Daoy (cell line): ENCODE results near the gene GAK. TPM values are rescaled to one million over a fixed set of nuclear protein-coding genes. Genes with fewer than 3 reads are reported as not detected.

Experiments used
- DNase-seq: peaks from one replicate; pipeline ENCODE4 v3.0.0-alpha.2; 2015; ENCODE audit warnings: low read depth
- total RNA-seq: library from RNA; depleted of rRNA; stranded (reverse); fragments of >200 nt; shearing (Covaris generic); gene quantifications from 2 replicates; pipeline ENCODE4 v1.2.3, GENCODE V29; 2014

GAK gene
- total RNA-seq, 1 experiment from 2014 or later: 71.9 TPM

DNA sequence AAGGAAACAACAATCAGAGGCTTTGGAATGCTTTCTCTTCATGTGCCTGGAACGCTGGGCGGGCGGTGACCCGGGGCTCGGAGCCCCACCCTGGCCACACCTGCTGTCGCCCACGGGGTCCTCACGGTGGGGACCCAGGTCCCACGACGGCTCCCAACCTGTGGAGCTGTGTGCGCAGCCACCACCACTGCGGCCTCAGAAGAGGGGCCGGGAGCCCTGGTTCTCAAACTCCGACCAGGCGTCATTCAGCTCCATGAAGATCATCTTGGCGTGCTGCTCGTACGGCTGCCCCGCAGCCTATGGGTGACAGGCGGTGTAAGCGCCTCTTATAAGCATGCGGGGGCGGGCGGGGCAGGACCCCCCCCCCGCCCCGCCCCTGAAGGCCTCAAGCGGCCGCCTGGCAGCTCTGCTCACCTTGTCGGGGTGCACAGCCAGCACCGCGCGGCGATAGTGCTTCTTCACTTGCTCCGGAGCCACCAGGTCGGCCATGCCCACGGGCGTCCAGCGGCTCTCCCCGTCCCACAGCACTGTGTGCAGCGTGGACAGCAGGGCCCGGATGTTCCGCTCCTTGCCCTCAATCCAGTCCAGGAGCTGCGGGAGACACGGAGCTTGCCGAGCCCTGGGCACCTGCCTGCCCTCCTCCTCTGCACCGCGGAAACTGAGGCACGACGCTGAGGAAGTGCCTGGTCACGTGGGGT is 82.5 kb downstream of the GAK start:
- no peak for DNase-seq

DNA sequence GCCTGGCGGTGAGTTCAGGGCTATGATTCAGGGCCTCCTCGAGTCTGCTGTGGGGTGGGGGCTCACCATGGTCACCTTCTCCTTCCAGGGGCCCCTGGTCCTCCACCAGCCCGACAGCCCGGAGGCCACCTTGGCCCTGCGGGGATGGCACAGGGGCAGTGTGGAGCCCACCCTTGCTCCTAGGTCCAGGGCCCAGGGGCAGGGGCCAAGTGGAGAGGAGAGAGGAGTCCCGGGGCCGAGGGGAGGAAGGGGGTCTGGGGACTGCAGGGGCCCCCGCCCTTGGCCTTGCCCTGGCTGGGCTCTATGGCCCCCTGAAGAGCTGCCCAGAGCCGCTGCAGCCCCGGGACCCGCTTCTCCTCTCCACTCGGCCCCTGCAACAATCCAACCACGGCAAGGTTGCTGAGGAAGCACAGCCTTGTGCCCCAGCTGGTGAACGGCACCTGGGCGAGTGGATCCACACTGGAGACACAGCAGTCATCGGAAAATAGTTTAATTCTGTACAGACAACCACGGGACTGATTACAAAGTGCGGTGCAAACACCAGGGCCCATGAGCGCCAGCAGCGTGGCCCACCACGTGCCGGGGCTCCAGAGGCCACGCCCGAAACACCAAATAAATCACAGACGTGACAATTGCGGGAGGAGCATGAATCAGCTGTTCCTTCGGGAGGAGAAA is 83.2 kb downstream of the GAK start:
- no peak for DNase-seq

DNA sequence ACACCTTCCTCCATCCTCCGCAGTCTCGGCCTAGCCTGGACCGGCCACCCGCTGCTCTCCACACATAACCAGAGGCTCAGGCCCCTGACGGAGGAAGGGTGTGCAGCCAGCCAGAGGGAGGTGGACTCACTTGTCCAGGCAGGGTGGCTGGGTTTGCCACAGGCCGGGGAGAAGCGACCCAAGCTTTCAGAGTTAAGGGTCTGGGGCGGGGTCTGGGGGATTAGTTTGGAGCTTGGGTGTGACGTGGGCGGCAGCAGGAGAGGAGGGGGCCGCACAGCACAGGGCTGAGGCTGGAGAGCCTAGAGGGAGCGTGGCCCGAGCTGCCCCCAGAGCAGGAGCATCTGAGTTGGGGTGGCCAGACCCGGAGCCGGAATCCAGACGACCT is 83.8 kb downstream of the GAK start:
- no peak for DNase-seq

DNA sequence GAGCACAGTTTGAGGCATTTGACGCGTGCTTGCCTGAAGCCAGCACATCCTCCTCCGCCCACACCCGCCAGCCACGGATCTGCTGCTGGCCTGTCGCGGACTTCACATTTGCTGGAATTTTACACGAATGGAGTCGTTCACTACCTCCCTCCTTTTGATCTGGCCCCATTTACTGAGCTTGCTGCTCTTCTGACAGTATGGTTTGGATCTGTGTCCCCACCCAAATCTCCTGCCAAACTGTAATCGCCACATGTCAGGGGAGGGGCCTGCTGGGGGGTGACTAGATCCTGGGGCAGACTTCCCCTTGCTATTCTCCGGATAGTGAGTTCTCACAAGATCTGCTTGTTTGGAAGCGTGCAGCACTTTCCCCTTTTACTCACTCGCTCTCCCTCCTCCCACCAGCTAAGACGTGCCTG is 86.3 kb downstream of the GAK start:
- no peak for DNase-seq

DNA sequence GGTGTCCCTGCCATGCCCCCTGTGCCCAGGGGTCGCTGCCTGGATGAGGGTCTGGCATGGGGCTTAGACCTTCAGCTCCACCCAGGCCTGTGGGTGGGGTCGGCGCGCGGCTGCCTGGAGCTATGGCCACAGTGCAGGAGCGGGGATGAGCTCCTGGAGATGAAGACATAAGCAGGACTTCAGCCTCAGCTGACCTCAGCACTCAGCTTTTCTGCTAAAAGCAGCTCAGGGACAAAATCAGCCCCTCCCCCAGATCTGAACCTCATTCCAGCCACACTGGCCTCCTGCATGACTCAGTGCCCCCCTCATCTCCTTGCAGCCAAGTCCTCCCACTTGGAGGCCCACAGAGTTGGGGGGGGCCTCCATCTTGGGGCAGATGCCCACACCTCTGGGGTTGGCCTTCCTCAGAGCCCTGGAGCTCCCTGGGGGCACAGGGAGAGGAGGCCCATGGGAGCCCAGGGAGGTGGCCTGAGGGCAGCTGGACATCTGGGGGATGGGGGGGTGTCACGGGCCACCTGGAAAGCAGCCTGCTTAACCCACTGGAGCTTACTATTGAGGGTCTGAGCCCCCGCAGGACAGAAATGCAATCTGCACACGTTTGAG is 86.8 kb downstream of the GAK start:
- DNase-seq: no peak

DNA sequence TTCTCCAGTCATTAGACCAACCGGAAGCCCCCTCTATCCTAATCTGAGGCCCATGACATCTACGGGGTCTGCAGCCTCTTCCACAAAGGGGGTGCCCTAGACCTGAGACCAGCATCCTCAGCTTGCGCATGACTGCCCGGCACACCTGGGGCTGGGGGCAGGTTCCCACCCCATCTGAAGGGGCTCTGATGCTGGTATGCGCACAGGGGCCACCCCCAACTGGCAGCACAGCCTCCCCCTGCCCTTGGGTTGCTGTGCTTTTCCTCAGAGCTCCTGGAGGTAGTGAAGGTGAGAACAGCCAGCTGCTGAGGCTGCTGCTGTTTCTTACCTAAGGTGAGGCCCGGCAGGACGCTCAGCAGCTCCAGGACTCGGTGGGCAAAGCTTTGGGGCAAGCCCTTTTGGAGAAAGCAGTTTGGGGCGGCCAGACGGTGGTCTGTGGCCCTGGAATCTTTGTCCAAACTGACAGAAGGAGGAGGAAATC is 87.3 kb downstream of the GAK start:
- no peak for DNase-seq

DNA sequence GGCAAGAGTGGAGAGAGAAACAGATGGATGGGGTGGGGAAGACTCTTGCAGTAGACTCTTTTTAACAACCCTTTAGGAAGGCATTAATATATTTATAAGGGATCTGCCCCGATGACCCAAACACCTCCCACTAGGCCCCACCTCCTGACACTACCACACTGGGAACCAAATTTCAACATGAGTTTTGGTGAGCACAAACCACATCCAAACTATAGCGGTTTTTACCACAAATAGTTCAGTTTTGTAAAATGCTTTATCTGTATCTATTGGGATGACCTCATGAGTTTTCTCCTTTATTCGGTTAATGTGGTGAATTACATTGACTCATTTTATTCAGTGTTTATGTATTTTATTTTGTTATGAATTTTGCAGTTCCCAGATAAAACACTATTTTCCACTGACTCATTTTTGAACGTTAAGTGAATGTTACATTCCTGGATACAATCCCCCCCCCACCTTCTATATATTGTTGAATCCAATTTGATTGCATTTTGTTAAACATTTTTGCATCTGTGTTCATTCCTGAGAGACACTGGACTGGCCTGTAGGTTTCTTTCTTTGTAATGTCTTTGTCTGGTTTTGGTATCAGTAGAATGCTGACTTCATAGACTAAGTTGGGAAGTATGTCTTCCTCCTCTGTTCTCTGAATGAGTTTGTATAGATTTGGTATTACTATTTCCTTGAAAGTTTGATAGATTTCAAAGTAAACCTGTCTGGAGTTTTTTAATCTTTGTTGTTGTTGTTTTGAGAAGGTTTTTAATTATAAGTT is 92.3 kb downstream of the GAK start:
- no peak for DNase-seq

DNA sequence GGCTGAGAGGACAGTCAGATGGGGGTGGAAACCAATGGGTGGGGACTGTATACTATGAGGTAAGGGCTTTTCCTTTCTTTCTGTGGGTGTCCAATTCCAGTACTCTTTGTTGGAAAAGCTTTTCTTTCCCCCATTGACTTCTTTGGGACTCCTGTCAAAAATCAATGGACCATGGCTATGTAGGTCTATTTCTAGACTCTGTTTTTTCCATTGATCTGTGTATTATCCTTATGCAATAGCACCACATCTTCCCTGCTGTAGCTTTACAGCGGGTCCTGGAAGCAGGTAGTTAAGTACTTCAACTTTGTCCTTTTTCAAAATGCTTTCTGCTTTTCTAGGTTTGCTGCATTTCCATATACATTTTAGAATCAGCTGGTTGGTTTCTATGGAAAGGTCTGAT is 94.3 kb downstream of the GAK start:
- no peak for DNase-seq

DNA sequence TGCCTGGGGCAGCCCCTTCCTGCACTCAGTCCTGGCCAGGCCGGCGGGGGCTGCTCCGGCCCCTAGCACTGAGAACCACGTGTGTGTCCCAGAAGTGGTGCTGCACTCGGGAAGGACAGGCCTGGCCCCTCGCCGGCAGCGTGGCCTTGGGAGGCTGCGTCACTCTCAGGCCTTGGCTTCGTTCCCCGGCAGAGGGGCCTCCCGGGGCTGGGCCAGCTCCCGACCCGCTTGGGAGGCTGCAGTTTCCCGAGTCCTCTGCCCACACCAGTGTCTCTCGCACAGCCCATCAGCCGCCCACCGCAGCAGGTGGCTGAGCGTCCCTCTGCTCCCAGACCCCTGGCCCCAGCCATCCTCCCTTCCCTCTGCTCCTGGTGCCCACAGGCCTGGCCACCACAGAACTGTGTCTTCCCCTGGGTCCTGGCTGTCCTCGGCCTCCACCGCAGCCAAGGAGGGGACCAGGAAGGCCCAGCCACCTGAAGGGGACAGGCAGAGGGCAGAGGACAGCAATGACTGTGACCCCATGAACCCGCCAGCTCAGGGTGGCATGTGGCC is 95.3 kb downstream of the GAK start:
- DNase-seq: no peak

DNA sequence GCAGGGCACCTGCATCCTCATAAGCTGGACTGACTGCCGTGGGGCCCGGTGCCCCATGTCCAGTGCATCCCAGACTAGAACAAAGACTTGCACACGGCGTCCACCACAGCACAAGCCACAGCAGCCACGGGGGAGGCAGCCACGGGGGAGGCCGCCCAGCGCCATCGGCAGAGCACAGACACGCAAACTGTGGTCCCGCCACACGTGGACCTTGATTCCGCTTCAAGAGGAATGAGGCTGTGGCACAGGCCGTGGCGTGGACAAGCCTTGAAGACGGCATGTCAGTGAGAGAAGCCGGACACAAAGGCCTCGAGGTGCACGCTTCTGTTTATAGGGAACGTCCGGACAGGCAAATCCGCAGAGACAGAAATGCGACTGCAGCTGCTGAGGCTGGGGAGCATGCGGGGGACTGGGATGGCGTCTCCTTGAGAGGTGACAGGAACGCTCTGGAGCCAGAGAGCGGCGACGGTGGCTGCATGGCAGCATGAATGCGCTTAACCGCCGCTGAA is 96.1 kb downstream of the GAK start:
- no peak for DNase-seq

DNA sequence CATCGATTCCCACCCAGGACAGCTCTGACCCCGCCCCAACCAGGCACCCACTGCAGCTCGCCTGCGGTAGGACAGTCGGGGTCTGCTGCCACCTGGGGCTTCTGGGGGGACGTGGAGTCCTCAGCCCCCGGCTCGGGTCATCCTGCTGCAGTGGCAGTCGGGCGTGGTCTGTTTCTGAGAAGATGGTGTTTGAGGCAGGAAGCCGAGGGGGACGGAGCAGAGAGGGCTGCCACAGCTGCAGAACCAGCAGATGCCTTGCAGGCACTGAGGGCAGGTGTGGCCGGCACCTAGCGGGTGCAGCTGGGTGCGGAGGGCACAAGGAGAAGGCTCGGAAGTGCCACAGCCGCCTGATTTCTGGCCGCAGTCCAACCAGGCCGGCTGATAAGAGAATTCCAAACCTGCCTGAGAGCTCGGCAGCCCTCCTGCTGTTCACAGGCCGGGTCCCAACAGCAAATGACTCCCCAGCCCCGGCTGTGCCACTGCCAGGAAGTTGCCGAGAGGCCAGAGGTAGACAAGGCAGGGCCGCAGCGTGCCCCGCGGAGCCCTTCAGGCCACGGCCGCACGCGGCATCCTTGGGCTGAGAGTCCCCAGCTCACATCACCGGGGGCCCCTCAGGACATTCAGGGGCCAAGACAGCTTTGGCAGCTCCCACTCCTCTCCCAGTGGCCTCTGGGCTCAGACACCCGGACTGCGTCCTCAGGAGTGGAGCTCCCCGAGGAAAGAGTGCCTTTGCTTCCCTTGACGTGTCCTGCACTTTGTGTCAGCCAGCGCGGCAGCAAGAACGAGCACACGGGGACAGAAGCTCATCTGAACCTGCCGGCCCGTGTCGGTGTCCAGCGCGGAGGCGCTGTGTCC is 96.7 kb downstream of the GAK start:
- DNase-seq: no peak

DNA sequence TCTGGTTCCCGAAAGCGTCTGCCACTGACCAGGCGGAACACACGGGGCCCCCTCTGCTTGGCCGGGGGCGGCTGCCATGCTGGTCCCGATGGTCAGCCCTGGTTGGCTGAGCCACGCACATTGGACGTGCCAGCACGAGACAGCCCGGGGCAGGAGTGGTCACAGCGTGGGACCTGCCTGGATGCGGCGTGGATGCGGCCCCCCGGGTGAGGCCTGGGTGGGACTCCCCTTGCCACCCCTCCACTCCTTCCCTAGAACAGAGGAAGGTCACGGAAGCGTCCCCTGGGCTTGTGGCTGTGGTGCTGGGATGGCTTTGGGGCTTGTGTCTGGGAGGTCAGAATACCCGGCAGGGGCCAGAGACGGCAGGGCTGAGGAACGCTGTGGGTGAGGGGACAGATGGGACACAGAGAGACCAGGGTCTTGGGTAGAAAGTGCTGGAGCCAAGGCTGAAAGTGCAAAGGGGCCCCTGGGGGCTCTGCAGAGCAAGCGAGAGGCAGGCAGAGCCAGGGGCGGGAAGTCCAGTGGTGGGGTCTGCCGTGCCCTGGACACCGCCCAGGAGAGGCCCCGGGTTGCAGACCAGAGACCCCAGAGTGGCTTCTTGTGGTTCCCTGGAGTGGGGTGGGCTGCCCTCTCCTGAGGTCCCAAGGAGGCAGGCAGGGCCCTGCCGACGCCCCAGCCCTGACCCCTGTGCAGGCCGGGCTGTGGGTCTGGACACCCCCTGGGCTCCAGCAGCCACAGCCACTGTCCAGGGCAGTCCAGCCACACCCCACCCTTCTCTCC is 97.6 kb downstream of the GAK start:
- DNase-seq: no peak

DNA sequence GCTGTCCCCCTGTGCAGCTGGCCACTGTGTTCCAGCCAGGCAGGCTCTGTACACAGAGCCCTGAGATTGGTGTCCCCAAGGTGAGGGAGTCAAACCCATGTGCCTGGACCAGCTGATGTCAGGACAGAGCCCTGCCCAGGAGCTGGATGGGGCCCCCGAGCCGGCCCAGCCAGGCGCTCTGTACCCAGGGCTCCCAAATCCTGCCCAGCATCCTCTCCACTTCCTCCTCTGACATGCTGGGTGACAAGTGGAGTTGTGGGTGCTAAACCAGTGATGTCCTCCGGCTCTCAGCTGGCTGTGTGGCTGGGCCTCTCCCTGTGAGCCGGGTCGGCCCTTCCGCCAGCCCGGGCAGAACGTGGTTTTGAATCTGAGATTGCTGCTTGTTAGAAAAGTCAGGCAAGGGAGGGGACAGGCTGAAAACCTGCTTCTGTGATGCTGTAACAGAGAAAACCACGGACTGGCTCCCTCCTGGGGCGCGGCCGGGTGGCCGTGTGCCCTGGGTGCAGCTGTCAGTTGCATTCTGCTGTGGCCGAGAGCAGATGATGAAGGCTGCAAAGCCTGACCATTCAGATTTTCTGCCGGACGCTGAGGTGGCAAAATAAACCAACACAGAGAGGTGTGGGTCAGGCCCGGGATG is 98.3 kb downstream of the GAK start:
- DNase-seq: no peak

DNA sequence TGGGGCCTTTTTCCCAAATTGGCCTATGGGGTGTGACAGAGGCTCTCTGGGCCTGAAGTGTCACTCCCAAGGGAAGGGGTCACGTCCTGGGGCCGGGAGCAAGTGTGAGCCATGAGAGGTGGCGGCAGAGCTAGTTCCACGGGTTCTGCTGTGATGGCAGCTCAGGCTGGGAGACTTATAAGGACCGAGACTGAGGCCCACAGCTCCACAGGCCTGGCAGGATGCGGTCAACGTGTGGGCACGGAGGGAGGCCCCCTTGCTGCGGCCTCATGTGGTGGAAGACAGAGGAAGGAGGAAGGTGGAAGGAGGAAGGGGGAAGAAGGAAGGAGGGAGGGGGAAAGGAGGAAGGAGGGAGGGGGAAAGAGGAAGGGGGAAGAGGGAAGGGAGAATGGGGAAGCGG is 99.0 kb downstream of the GAK start:
- no peak for DNase-seq

DNA sequence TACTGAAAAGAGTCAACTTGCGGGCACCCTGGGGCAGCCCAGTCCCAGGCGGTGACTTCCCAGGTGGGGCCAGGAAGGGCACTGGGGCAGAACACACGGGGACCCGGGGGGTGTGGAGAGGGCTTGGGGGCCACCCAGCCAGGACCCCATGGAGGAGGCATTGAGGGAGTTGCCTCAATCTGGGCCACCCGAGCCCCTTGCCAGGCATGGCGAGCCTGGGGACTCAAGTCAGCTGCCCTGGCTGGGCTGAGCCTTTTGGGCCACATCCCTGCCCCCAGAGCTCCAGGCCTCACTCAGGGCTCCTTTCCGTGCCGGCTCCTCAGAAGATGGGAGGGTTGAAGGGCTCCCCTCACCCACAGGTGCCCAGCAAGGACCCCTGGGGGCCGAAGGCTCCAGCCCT is 99.6 kb downstream of the GAK start:
- no peak for DNase-seq

DNA sequence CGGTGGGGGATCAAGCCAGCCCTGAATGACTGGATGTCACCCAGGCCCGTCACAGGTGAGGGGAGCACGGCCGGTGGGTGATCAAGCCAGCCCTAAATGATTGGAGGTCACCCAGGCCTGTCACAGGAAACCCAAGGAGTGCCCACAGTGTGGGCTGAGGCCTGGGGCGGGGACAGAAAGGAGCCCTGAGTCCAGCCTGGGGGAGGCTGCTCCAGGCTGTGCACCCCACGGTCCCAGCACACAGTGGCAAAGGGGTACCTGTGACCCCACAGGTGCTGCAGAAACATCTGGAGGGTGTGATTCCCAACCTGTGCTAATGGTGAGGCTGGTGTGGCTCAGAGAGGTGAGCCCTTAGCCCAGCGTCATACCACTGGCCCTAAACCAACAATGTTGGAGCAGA is 100.0 kb downstream of the GAK start:
- no peak for DNase-seq

DNA sequence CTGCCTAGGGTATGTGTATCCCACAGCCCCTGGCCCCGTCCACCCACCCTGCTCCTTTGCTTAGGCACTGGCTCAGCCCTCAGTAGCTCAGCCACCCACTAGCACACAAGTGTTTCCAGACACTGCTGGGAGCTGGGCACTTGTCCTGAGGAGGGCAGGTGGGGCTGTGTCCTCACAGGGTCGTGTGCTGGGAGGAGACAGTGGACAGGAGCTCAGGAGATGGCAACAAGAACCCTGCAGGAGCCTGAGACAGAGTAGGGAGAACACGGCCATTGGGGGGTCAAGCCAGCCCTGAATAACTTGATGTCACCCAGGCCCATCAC is 100.7 kb downstream of the GAK start:
- no peak for DNase-seq

DNA sequence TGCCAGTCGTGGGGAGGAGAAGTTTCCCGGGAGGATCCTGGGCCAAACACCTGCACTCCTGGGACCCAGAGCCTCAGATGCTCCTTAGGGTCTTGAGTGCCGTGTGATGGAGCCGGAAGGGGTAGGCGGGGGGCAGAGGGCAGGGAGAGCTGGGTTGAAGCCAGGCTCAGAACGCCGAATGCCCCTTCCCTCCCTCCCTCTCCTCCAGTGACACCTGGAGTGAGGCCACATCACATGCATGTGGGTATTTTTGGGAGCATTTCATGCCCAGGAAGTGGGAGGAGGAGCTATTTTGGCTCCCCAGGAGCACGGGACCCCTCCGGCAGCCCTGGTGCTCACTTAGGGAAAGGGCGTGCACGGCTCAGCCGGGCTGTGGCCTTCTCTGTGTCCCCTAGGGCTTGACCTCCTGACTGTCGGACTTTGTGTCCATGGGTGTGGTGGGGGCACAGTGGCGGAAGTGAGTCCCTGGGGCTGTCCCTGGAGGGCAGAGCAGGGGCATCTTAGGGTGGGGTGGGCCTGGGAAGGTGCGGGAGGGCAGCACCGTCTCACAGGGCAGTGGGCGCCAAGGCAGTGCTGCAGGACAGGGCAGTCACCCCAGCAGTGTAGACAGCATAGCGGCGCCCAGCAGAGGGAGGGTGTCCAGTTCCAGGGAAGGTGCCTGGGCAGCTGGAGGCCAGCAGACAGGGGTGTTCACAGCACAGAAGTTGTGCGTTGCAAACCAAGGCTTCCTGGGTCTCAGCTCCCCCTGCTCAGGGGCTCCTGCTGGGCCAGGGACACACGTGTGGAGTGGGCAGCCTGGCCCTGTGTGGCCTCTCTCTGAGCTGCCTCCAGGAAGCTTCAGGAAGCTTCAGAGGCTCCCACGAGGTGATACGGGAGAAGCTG is 101.3 kb downstream of the GAK start:
- no peak for DNase-seq
